Colonic mucosa (tissue), 4 donors: Measurements from ENCODE around the gene BSX. TPM values are rescaled to one million over a fixed set of nuclear protein-coding genes. Genes with fewer than 3 reads are reported as not detected.

Experiments used
- DNase-seq: peaks from one replicate; pipeline ENCODE4 v3.0.0-alpha.2; 2020
- H3K27ac ChIP-seq: fragments of 200-600 bp; one replicate; pipeline ENCODE4 v1.8.0; 2021
- H3K27me3 ChIP-seq: fragments of 200-600 bp; one replicate; pipeline ENCODE4 v1.8.0; 2021
- H3K36me3 ChIP-seq: fragments of 200-600 bp; one replicate; pipeline ENCODE4 v1.8.0; 2021
- H3K4me1 ChIP-seq: fragments of 200-600 bp; one replicate; pipeline ENCODE4 v1.8.0; 2021; ENCODE audit warnings: mild to moderate bottlenecking
- H3K4me3 ChIP-seq: fragments of 200-600 bp; one replicate; pipeline ENCODE4 v1.8.0; 2021
- H3K9ac ChIP-seq, 2 donors: one replicate each; pipeline ENCODE4 v1.7.0; 2013; ENCODE audit warnings: control low read depth in 2 of 2, low read depth in 2 of 2, low read length in 2 of 2
- H3K9me3 ChIP-seq: fragments of 200-600 bp; one replicate; pipeline ENCODE4 v1.8.0; 2021
- intact Hi-C: fragments of 100-400 bp; cut with DNase I; formaldehyde crosslinking; loops from one replicate; pipeline ENCODE4 v1.14.1; 2022
- total RNA-seq, 2 donors: library from RNA; stranded (reverse); fragmentation: NEBNext Ultra II Directional in 1 of 2; extraction: Animal tissue kit (Norgen Biotek cat#: 25700) in 1 of 2; gene quantifications; one replicate each; pipeline ENCODE4 v1.2.1, GENCODE V29; 2021
- TF ChIP-seq, protein P1 (sequence below): fragments of 200-600 bp; IDR thresholded peaks from one replicate; pipeline ENCODE4 v1.8.0; 2022; ENCODE audit warnings: antibody characterized with exemption, mild to moderate bottlenecking
- donor health status: healthy.
- donor health status: DM: no; HTN: no; CAD: no.
- donor health status: DM: no; HTN: no; CAD: no.

BSX gene
- total RNA-seq, 2 donors from 2014 or later, result not detected

- Histone ChIP-seq H3K4me1 (no peaks in the 10 kb centered on the region), H3K9ac (no peak overlapping the region), H3K9me3 (no peaks in the 10 kb centered on the region), H3K27me3 (no peaks in the 10 kb centered on the region), H3K36me3 (no peaks in the 10 kb centered on the region), H3K27ac (no peak overlapping the region), H3K4me3 (no peak overlapping the region)
- no peak for DNase-seq
- intact Hi-C loops, result no loop called here
- TF ChIP-seq, protein P1, sequence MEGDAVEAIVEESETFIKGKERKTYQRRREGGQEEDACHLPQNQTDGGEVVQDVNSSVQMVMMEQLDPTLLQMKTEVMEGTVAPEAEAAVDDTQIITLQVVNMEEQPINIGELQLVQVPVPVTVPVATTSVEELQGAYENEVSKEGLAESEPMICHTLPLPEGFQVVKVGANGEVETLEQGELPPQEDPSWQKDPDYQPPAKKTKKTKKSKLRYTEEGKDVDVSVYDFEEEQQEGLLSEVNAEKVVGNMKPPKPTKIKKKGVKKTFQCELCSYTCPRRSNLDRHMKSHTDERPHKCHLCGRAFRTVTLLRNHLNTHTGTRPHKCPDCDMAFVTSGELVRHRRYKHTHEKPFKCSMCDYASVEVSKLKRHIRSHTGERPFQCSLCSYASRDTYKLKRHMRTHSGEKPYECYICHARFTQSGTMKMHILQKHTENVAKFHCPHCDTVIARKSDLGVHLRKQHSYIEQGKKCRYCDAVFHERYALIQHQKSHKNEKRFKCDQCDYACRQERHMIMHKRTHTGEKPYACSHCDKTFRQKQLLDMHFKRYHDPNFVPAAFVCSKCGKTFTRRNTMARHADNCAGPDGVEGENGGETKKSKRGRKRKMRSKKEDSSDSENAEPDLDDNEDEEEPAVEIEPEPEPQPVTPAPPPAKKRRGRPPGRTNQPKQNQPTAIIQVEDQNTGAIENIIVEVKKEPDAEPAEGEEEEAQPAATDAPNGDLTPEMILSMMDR, result no peak
These were observed 43.1 kb downstream of the BSX start for GRCh38 chr11:122938557-122938956.

GRCh38 chr11:122937983-122938382 lies 43.7 kb downstream of the BSX start:
- Histone ChIP-seq H3K9me3 (no peaks in the 10 kb centered on the region), H3K36me3 (no peaks in the 10 kb centered on the region), H3K27me3 (no peaks in the 10 kb centered on the region), H3K9ac (no peak overlapping the region), H3K27ac (no peak overlapping the region), H3K4me3 (no peak overlapping the region), H3K4me1 (no peaks in the 10 kb centered on the region)
- intact Hi-C loops, result no loop called here
- no peak for DNase-seq
- TF ChIP-seq, protein P1, result no peak

- TF ChIP-seq, protein P1, result no peak
- no peaks in the 10 kb centered on the region for H3K36me3 ChIP-seq
- no peaks in the 10 kb centered on the region for H3K4me1 ChIP-seq
- no peaks in the 10 kb centered on the region for H3K27me3 ChIP-seq
- no peak overlapping the region for H3K9ac ChIP-seq
- intact Hi-C loops, result no loop called here
- DNase-seq, result no peak
- no peak overlapping the region for H3K4me3 ChIP-seq
- no peak overlapping the region for H3K27ac ChIP-seq
- H3K9me3 ChIP-seq, result no peaks in the 10 kb centered on the region
These were observed 48.2 kb downstream of the BSX start for GRCh38 chr11:122933416-122933815.

DNA sequence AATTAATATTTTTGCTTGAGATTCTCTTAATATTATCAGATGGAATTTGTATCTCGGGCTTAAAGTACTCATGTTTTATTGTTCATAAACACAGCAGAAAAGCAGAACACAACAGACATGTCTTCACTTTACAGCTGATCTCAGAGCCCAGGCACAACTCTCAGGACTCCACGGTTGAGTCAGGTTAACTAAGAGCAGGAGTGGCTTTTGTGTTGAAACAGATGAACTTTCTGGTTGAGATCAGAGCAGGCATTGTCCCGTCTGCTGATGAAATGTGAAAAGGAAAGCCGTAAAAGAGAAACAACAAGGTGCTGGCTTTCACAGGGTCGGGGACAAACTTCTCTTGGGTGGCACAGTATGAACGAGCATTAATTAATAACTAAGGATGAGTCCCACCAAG lies 50.1 kb downstream of the BSX start:
- Histone ChIP-seq H3K4me3 (no peak overlapping the region), H3K9ac (no peak overlapping the region), H3K4me1 (no peaks in the 10 kb centered on the region), H3K27ac (no peak overlapping the region), H3K36me3 (no peaks in the 10 kb centered on the region), H3K9me3 (no peaks in the 10 kb centered on the region), H3K27me3 (no peaks in the 10 kb centered on the region)
- intact Hi-C loops, result no loop called here
- TF ChIP-seq, protein P1, result no peak
- no peak for DNase-seq

Other genes with a start within 250 kb of the BSX start
- not detected for gene CRTAM, start 143.3 kb downstream of the BSX start, total RNA-seq
- 1 to 10 TPM in 1 of 2 donors, under 1 TPM in 1; 0.84 to 1.9 TPM for gene JHY, start 99.1 kb downstream of the BSX start, total RNA-seq
- 100 to 1,000 TPM; 565 to 901 TPM for gene HSPA8, start 80.3 kb upstream of the BSX start, total RNA-seq
- gene CLMP, start 213.4 kb upstream of the BSX start, total RNA-seq, result 10 to 100 TPM in 1 of 2 donors, 1 to 10 TPM in 1; 3.3 to 13.2 TPM